Heart left ventricle (tissue), 13 donors: ENCODE results near the gene YY1AP1.

ENCODE experiments used
- POLR2A ChIP-seq, 2 donors: fragments of 450-650 bp; IDR thresholded peaks; one replicate each; pipeline ENCODE4 v1.6.1; 2017; ENCODE audit warnings: antibody characterized with exemption in 2 of 2, mild to moderate bottlenecking in 2 of 2, moderate library complexity in 2 of 2
- TF ChIP-seq, protein P1 (sequence below), 12 donors: fragments of 200-600 bp; sonication (generic) in 4 of 12; IDR thresholded peaks; one replicate each; pipeline versions ENCODE4 v1.5.0 to v1.8.0; 2018 to 2022; ENCODE audit warnings: antibody characterized with exemption in 12 of 12, mild to moderate bottlenecking in 5 of 12
- donor health status: ischemic (EF 13 %, LVEDD 7.1; RV severe dilation, severe dysfunction).
- donor health status: DM: no; HTN: yes; CAD: no.
- donor health status: DM: no; HTN: no; CAD: no.
- donor health status: ischemic (EF 25% LVEDD 6.9; RV normal size, moderate dysfunction).
- donor health status: ischemic (EF 25% LVEDD 5.7; RV mildly dilated, moderate dysfunction).
- donor health status: ischemic (EF 35%, LVEDD 5.7; RV mildly dilated, moderate dysfunction).
- donor health status: nonischemic (EF 11% LVEDD 7.7; RV severe dilation, severe dysfunction).
- donor health status: DM: yes; HTN: yes; CAD: no.
- donor health status: PGD.
- donor health status: ischemic (EF 29% LVEDD 5.4; RV normal size, mild dysfunction).
- donor health status: nonischemic (EF 23%, LVEDD 6.1; RV moderate dilation, normal function).

DNA sequence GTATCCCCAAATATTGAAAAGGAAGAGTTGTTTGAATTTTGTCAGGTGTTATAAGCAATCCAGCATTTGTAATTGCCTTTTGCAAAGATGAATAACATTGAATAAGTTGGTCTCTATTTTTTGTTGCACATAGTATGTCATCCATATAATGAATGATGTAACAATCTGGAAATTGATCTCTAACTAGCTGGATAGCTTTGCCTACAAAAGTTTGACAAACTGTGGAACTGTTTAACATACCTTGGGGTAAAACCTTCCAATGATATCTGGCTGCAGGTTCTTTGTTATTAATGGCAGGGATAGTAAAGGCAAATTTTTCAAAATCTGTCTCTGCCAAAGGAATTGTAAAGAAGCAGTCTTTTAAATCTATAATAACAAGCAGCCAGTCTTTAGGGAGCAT lies 8.0 kb upstream of the YY1AP1 start:
- TF ChIP-seq, protein P1, sequence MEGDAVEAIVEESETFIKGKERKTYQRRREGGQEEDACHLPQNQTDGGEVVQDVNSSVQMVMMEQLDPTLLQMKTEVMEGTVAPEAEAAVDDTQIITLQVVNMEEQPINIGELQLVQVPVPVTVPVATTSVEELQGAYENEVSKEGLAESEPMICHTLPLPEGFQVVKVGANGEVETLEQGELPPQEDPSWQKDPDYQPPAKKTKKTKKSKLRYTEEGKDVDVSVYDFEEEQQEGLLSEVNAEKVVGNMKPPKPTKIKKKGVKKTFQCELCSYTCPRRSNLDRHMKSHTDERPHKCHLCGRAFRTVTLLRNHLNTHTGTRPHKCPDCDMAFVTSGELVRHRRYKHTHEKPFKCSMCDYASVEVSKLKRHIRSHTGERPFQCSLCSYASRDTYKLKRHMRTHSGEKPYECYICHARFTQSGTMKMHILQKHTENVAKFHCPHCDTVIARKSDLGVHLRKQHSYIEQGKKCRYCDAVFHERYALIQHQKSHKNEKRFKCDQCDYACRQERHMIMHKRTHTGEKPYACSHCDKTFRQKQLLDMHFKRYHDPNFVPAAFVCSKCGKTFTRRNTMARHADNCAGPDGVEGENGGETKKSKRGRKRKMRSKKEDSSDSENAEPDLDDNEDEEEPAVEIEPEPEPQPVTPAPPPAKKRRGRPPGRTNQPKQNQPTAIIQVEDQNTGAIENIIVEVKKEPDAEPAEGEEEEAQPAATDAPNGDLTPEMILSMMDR (IDR thresholded peaks at IDR 0.05), result no peak
- TF ChIP-seq POLR2A (IDR thresholded peaks at IDR 0.05), result no peak
